HepG2 (cell line): ENCODE data around the gene JMJD4. TPM values are rescaled to one million over a fixed set of nuclear protein-coding genes. Genes with fewer than 3 reads are reported as not detected.

ENCODE experiments used
- ELK4 ChIP-seq: sonication (generic); formaldehyde crosslinking; IDR thresholded peaks from 2 replicates; pipeline ENCODE4 v1.9.0; 2021; ENCODE audit warnings: missing genetic modification reagents, borderline replicate concordance
- GABPA ChIP-seq, 2 experiments: IDR thresholded peaks; 2 replicates each; pipeline ENCODE4 v1.6.1; 2011 to 2016; ENCODE audit warnings: low read depth in 2 of 2, low read length in 1 of 2, missing biosample characterization in 1 of 2, missing genetic modification characterization in 1 of 2
- NR2C2 ChIP-seq: sonication (generic); formaldehyde crosslinking; IDR thresholded peaks from 2 replicates; pipeline ENCODE4 v1.4.0; 2020; ENCODE audit warnings: missing genetic modification reagents, mild to moderate bottlenecking, moderate library complexity, borderline replicate concordance
- NR2F6 ChIP-seq, 2 experiments: IDR thresholded peaks; 2 replicates each; pipeline ENCODE4 v1.6.1; 2016; ENCODE audit warnings: antibody characterized with exemption in 1 of 2, mild to moderate bottlenecking in 1 of 2
- PRDM10 ChIP-seq: sonication (generic); formaldehyde crosslinking; IDR thresholded peaks from 2 replicates; pipeline ENCODE4 v1.4.0; 2020; ENCODE audit warnings: low read depth, missing genetic modification reagents
- SAFB2 ChIP-seq: sonication (generic); formaldehyde crosslinking; IDR thresholded peaks from 2 replicates; pipeline ENCODE4 v1.5.1; 2020; ENCODE audit warnings: missing genetic modification reagents, low read depth, mild to moderate bottlenecking, borderline replicate concordance
- SYNCRIP ChIP-seq: fragments of 200-400 bp; formaldehyde crosslinking; IDR thresholded peaks from 2 replicates; pipeline ENCODE4 v1.6.1; 2018; ENCODE audit warnings: mild to moderate bottlenecking, low read depth, low read length; ENCODE audit not compliant: insufficient read depth
- ZNF205 ChIP-seq: IDR thresholded peaks from 2 replicates; pipeline ENCODE4 v1.6.1; 2018; ENCODE audit warnings: missing biosample characterization, missing genetic modification reagents
- ZNF264 ChIP-seq: sonication (generic); formaldehyde crosslinking; IDR thresholded peaks from 2 replicates; pipeline ENCODE4 v1.4.0; 2020; ENCODE audit warnings: missing genetic modification reagents
- ZNF567 ChIP-seq: sonication (generic); formaldehyde crosslinking; IDR thresholded peaks from 2 replicates; pipeline ENCODE4 v1.8.1; 2023; ENCODE audit warnings: mild to moderate bottlenecking, missing genetic modification reagents, borderline replicate concordance
- ZNF746 ChIP-seq: sonication (generic); formaldehyde crosslinking; IDR thresholded peaks from 2 replicates; pipeline ENCODE4 v1.8.0; 2022; ENCODE audit warnings: mild to moderate bottlenecking, missing genetic modification reagents
- polyA plus RNA-seq, 8 experiments: library from polyadenylated mRNA; depleted of rRNA in 3 of 8; stranded (reverse) in 7 of 8; unstranded in 1 of 8; fragments of >200 nt; fragmentation: Illumina TruSeq in 4 of 8; extraction: Trizol in 4 of 8; gene quantifications; 2 replicates each; pipeline versions ENCODE4 v1.2.1 to v1.2.3, GENCODE V29; 2011 to 2016; ENCODE audit warnings: low read depth in 4 of 8, missing spikeins in 1 of 8, mixed read lengths in 1 of 8; ENCODE audit not compliant: insufficient read depth in 1 of 8
- total RNA-seq, 5 experiments: library from RNA; depleted of rRNA; stranded (reverse); fragments of >200 nt; fragmentation: Illumina TruSeq; extraction: Trizol; gene quantifications; 2 replicates each; pipeline ENCODE4 v1.2.3, GENCODE V29; 2016; ENCODE audit warnings: low read depth in 1 of 5
- TF ChIP-seq, protein P1 (sequence below): sonication (generic); formaldehyde crosslinking; IDR thresholded peaks from 2 replicates; pipeline ENCODE4 v1.4.0; 2020; ENCODE audit warnings: missing genetic modification reagents
- TF ChIP-seq, protein P2 (sequence below): fragments of 450-650 bp; IDR thresholded peaks from 2 replicates; pipeline ENCODE4 v1.6.1; 2016
- TF ChIP-seq, protein P3 (sequence below): sonication (generic); formaldehyde crosslinking; conservative IDR thresholded peaks from 2 replicates; pipeline ENCODE4 v1.8.0; 2022; ENCODE audit warnings: missing genetic modification reagents

JMJD4 gene
- total and polyA plus RNA-seq, 2 of the 13 experiments (the other 11 are each of a cell fraction or from before 2014, with no cell fraction given): 10.2 to 29.0 TPM

DNA sequence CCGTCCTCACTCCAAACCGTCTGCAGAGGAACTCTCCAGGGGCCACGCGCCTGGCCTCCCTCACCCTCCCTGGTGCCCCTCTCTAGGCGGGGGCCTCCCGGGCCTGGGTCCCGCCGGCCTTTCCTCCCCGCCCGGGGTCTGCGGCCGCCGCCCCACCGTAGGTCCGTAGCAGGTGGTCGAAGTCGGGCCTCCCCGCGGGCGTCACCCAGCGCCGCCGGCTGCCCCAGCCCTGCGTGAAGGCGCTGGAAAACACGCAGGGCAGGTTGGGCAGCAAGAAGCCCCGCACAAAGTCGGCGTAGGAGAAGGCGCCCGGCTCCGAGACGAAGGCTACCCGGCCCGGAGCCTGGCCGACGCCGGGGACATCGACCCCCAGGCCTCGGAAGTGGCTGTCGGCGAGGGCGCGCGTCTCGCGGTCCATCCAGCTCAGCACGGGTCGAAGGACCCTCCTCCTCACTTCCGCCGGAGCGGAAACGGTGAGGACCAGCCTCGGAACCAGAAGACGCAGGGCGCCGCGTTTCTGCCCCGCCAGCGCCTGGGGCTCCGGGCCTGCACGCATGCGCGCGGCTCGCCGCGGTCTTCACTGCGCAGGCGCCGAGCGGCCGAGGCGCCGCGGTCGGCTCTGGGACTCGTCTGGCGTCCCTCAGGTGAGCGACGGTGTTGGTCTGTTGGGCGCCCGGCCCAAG lies at the start of gene JMJD4, which contains the start of gene SNAP47 (continued):
- TF ChIP-seq, protein P1, sequence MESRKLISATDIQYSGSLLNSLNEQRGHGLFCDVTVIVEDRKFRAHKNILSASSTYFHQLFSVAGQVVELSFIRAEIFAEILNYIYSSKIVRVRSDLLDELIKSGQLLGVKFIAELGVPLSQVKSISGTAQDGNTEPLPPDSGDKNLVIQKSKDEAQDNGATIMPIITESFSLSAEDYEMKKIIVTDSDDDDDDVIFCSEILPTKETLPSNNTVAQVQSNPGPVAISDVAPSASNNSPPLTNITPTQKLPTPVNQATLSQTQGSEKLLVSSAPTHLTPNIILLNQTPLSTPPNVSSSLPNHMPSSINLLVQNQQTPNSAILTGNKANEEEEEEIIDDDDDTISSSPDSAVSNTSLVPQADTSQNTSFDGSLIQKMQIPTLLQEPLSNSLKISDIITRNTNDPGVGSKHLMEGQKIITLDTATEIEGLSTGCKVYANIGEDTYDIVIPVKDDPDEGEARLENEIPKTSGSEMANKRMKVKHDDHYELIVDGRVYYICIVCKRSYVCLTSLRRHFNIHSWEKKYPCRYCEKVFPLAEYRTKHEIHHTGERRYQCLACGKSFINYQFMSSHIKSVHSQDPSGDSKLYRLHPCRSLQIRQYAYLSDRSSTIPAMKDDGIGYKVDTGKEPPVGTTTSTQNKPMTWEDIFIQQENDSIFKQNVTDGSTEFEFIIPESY: 0 out of 2 replicates have a peak, but pooled peaks have one; percentile 27
- TF ChIP-seq SAFB2 (peak; percentile 94), ZNF567 (CRISPR knock-in tag) (peak; percentile 75; the same call in 1 of the 2 replicates), ZNF746 (CRISPR knock-in tag) (no peak), ZNF205 (CRISPR knock-in tag) (peak; percentile 87), NR2C2 (CRISPR knock-in tag) (peak; percentile 91), SYNCRIP (no peak), ELK4 (no peak; the same call in 1 of the 2 replicates), PRDM10 (CRISPR knock-in tag) (0 out of 2 replicates have a peak, but pooled peaks have one; percentile 29), GABPA (IDR thresholded peaks at IDR 0.05; ENCODE audit: low read depth, low read length) (no peak), GABPA (CRISPR knock-in tag; IDR thresholded peaks at IDR 0.05; ENCODE audit: low read depth) (peak; percentile 93), ZNF264 (CRISPR knock-in tag) (no peak; the same call in 1 of the 2 replicates), NR2F6 (IDR thresholded peaks at IDR 0.05) (no peak), NR2F6 (CRISPR knock-in tag; IDR thresholded peaks at IDR 0.05) (peak; percentile 66; the same call in 1 of the 2 replicates)
- TF ChIP-seq, protein P2, sequence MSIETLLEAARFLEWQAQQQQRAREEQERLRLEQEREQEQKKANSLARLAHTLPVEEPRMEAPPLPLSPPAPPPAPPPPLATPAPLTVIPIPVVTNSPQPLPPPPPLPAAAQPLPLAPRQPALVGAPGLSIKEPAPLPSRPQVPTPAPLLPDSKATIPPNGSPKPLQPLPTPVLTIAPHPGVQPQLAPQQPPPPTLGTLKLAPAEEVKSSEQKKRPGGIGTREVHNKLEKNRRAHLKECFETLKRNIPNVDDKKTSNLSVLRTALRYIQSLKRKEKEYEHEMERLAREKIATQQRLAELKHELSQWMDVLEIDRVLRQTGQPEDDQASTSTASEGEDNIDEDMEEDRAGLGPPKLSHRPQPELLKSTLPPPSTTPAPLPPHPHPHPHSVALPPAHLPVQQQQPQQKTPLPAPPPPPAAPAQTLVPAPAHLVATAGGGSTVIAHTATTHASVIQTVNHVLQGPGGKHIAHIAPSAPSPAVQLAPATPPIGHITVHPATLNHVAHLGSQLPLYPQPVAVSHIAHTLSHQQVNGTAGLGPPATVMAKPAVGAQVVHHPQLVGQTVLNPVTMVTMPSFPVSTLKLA: no peak
- TF ChIP-seq, protein P3, sequence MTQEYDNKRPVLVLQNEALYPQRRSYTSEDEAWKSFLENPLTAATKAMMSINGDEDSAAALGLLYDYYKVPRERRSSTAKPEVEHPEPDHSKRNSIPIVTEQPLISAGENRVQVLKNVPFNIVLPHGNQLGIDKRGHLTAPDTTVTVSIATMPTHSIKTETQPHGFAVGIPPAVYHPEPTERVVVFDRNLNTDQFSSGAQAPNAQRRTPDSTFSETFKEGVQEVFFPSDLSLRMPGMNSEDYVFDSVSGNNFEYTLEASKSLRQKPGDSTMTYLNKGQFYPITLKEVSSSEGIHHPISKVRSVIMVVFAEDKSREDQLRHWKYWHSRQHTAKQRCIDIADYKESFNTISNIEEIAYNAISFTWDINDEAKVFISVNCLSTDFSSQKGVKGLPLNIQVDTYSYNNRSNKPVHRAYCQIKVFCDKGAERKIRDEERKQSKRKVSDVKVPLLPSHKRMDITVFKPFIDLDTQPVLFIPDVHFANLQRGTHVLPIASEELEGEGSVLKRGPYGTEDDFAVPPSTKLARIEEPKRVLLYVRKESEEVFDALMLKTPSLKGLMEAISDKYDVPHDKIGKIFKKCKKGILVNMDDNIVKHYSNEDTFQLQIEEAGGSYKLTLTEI (CRISPR knock-in tag): no peak
